NB4 (cell line): Measurements from ENCODE around the gene CYB561.

Experiments used
- CTCF ChIP-seq: IDR thresholded peaks from one replicate; pipeline ENCODE4 v1.5.1; 2012; ENCODE audit warnings: low read depth, low read length
- MAX ChIP-seq: IDR thresholded peaks from 2 replicates; pipeline ENCODE4 v1.6.1; 2011; ENCODE audit warnings: low read depth, low read length
- MYC ChIP-seq: IDR thresholded peaks from 2 replicates; pipeline ENCODE4 v1.6.1; 2011; ENCODE audit warnings: low read depth, low read length
- POLR2A ChIP-seq: IDR thresholded peaks from 2 replicates; pipeline ENCODE4 v1.6.1; 2011; ENCODE audit warnings: mild to moderate bottlenecking; ENCODE audit not compliant: insufficient read length; ENCODE audit errors: extremely low read depth

- TF ChIP-seq CTCF, result no peak
- TF ChIP-seq POLR2A, result no peak
- TF ChIP-seq MYC, result no peak
- TF ChIP-seq MAX, result no peak
These were observed 58.3 kb downstream of the CYB561 start for GRCh38 chr17:63387656-63388340.
